ENCODE results near the gene AP2M1. TPM values are rescaled to one million over a fixed set of nuclear protein-coding genes. Genes with fewer than 3 reads are reported as not detected.
"Not testable (repeated sequence)": the region's sequence is repeated elsewhere in the genome, so short reads cannot be mapped to it uniquely, and the experiment has no call there.

AP2M1 gene
- total and polyA plus RNA-seq, 2 of the 13 experiments (the other 11 are each of a cell fraction or from before 2014, with no cell fraction given) = 126 to 146 TPM

DNA sequence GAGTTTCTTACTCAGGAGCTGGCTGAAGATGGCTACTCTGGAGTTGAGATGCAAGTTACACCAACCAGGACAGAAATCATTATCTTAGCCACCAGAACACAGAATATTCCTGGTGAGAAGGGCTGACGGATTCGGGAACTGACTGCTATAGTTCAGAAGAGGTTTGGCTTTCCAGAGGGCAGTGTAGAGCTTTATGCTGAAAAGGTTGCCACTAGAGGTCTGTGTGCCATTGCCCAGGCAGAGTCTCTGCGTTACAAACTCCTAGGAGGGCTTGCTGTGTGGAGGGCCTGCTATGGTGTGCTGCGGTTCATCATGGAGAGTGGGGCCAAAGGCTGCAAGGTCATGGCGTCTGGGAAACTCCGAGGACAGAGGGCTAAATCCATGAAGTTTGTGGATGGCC is 24.9 kb upstream of the AP2M1 start:
- ATAC-seq (peak; percentile 86), DNase-seq (ENCODE audit: low spot score) (peak; percentile 46), FAIRE-seq (peak; percentile 89)
- TF ChIP-seq RAD21 (CRISPR knock-in tag; IDR thresholded peaks at IDR 0.05) (0 out of 2 replicates have a peak, but pooled peaks have one; percentile 6), STAG1 (CRISPR knock-in tag; IDR thresholded peaks at IDR 0.05) (peak; percentile 51)
- TF ChIP-seq, protein P1, sequence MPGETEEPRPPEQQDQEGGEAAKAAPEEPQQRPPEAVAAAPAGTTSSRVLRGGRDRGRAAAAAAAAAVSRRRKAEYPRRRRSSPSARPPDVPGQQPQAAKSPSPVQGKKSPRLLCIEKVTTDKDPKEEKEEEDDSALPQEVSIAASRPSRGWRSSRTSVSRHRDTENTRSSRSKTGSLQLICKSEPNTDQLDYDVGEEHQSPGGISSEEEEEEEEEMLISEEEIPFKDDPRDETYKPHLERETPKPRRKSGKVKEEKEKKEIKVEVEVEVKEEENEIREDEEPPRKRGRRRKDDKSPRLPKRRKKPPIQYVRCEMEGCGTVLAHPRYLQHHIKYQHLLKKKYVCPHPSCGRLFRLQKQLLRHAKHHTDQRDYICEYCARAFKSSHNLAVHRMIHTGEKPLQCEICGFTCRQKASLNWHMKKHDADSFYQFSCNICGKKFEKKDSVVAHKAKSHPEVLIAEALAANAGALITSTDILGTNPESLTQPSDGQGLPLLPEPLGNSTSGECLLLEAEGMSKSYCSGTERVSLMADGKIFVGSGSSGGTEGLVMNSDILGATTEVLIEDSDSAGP (CRISPR knock-in tag; IDR thresholded peaks at IDR 0.05; ENCODE audit: borderline replicate concordance) = 0 out of 2 replicates have a peak, but pooled peaks have one; percentile 24
- TF ChIP-seq, protein P2, sequence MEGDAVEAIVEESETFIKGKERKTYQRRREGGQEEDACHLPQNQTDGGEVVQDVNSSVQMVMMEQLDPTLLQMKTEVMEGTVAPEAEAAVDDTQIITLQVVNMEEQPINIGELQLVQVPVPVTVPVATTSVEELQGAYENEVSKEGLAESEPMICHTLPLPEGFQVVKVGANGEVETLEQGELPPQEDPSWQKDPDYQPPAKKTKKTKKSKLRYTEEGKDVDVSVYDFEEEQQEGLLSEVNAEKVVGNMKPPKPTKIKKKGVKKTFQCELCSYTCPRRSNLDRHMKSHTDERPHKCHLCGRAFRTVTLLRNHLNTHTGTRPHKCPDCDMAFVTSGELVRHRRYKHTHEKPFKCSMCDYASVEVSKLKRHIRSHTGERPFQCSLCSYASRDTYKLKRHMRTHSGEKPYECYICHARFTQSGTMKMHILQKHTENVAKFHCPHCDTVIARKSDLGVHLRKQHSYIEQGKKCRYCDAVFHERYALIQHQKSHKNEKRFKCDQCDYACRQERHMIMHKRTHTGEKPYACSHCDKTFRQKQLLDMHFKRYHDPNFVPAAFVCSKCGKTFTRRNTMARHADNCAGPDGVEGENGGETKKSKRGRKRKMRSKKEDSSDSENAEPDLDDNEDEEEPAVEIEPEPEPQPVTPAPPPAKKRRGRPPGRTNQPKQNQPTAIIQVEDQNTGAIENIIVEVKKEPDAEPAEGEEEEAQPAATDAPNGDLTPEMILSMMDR (CRISPR knock-in tag; IDR thresholded peaks at IDR 0.05) = peak; percentile 37; the same call in 1 of the 2 replicates
- WGBS (ENCODE audit: low lambda C conversion rate) = 53% methylated on average over 2 of the region's 6 CpGs
- H3K27me3 ChIP-seq (ENCODE audit: control insufficient read depth in 1 of 2, insufficient read depth in 2 of 2, low read length in 2 of 2); H3K9ac ChIP-seq (ENCODE audit: insufficient read depth, low read depth, low read length); H2AFZ ChIP-seq (ENCODE audit: low read length); H3K9me3 ChIP-seq (ENCODE audit: low read length); H3K79me2 ChIP-seq (ENCODE audit: insufficient read depth, low read length); BruUV-seq (replicated peaks); H4K20me1 ChIP-seq (ENCODE audit: insufficient read depth, low read length); CTCF ChIA-PET (ENCODE audit: low intra/inter-chr PET ratio, low total read pairs); H3K4me2 ChIP-seq (ENCODE audit: low read depth, low read length); H3K4me3 ChIP-seq (replicated peaks in 1 of 3; ENCODE audit: insufficient read depth in 1 of 3, low read depth in 2 of 3, low read length in 3 of 3); H3K27ac ChIP-seq (ENCODE audit: extremely low read length, insufficient read depth, low read length): not testable (repeated sequence)
- intact Hi-C loops (cut with micrococcal nuclease; ENCODE audit: unreplicated experiment) = loop anchor here (5.0 kb wide), 1 partner anchor 38 kb away; the partner anchor contains the start of gene ABCF3
- Histone ChIP-seq H3K36me3 (replicated peaks in 1 of 2; ENCODE audit: control insufficient read depth in 1 of 2, insufficient read depth in 2 of 2, low read length in 2 of 2) (peaks cover 0 to 13% of the 10 kb centered on the region in 2 experiments; a peak in 3 of 5 replicates), H3K4me1 (ENCODE audit: insufficient read depth, low read length) (peaks cover 11% of the 10 kb centered on the region)
- in situ Hi-C loops (cut with HindIII; ENCODE audit: extremely low pct_ligation_motif_present, low pct_unique_long_range_greater_than_20kb) = loop anchor here (25.0 kb wide), 1 partner anchor 262 kb away; the partner anchor contains the start of gene PARL
- POLR2A ChIA-PET = interaction anchor here (2.0 kb wide), 1 partner anchor 14 kb away, joined by 4 read pairs; the partner anchor contains the start of gene EIF2B5
